MM.1S (cell line): ENCODE measurements around the gene BORCS6.

ENCODE experiments used
- DNase-seq: peaks from one replicate; pipeline ENCODE4 v3.0.0-alpha.2; 2015
- H2AFZ ChIP-seq: fragments of 300-600 bp; sonication (generic); 2 replicates; pipeline ENCODE4 v1.6.0; 2016; ENCODE audit warnings: antibody characterized with exemption, low read length
- H3F3A ChIP-seq: fragments of 300-600 bp; sonication (generic); 2 replicates; pipeline ENCODE4 v1.6.1; 2016; ENCODE audit warnings: mild to moderate bottlenecking, antibody characterized with exemption, low read length, moderate library complexity, mixed read lengths; ENCODE audit not compliant: insufficient read depth
- H3K27ac ChIP-seq: fragments of 300-600 bp; sonication (generic); 2 replicates; pipeline ENCODE4 v1.5.1; 2016; ENCODE audit warnings: mild to moderate bottlenecking, low read length
- H3K27me3 ChIP-seq: fragments of 300-600 bp; sonication (generic); replicated peaks from 2 replicates; pipeline ENCODE4 v1.6.0; 2016; ENCODE audit warnings: low read length; ENCODE audit not compliant: insufficient read depth
- H3K36me3 ChIP-seq: fragments of 300-600 bp; sonication (generic); replicated peaks from 2 replicates; pipeline ENCODE4 v1.6.1; 2016; ENCODE audit warnings: mild to moderate bottlenecking, low read length, mixed read lengths; ENCODE audit not compliant: insufficient read depth
- H3K4me1 ChIP-seq: fragments of 300-600 bp; sonication (generic); 2 replicates; pipeline ENCODE4 v1.6.1; 2016; ENCODE audit warnings: low read length, mixed read lengths
- H3K4me2 ChIP-seq: fragments of 300-600 bp; sonication (generic); 2 replicates; pipeline ENCODE4 v1.6.0; 2016; ENCODE audit warnings: low read depth, low read length
- H3K4me3 ChIP-seq: fragments of 300-600 bp; sonication (generic); 2 replicates; pipeline ENCODE4 v1.5.1; 2016; ENCODE audit warnings: low read length, mixed read lengths
- H3K79me2 ChIP-seq: fragments of 300-600 bp; sonication (generic); 2 replicates; pipeline ENCODE4 v1.6.1; 2016; ENCODE audit warnings: mixed run types, low read length, mixed read lengths
- H3K9ac ChIP-seq: fragments of 300-600 bp; sonication (generic); 2 replicates; pipeline ENCODE4 v1.6.1; 2016; ENCODE audit warnings: low read length, mixed read lengths
- H3K9me2 ChIP-seq: fragments of 300-600 bp; sonication (generic); replicated peaks from 2 replicates; pipeline ENCODE4 v1.6.1; 2016; ENCODE audit warnings: mild to moderate bottlenecking, low read length, mixed read lengths; ENCODE audit not compliant: insufficient read depth
- H3K9me3 ChIP-seq: fragments of 300-600 bp; sonication (generic); replicated peaks from 2 replicates; pipeline ENCODE4 v1.6.1; 2016; ENCODE audit warnings: mild to moderate bottlenecking, low read length, mixed read lengths; ENCODE audit not compliant: insufficient read depth
- H4K20me1 ChIP-seq: fragments of 300-600 bp; sonication (generic); 2 replicates; pipeline ENCODE4 v1.6.1; 2016; ENCODE audit warnings: mild to moderate bottlenecking, low read length, moderate library complexity, mixed read lengths; ENCODE audit not compliant: insufficient read depth
- EZH2 ChIP-seq: fragments of 300-600 bp; sonication (generic); optimal IDR thresholded peaks from 2 replicates; pipeline ENCODE3; 2017; ENCODE audit warnings: low read depth, mild to moderate bottlenecking, antibody characterized with exemption, low read length, mixed read lengths
- EZH2phosphoT487 ChIP-seq: fragments of 300-600 bp; sonication (generic); IDR thresholded peaks from 2 replicates; pipeline ENCODE4 v1.6.1; 2018; ENCODE audit warnings: antibody characterized with exemption, low read length
- TF ChIP-seq, protein P1 (sequence below): fragments of 300-600 bp; sonication (generic); IDR thresholded peaks from 2 replicates; pipeline ENCODE4 v1.5.1; 2016; ENCODE audit warnings: antibody characterized with exemption, low read length, mixed read lengths

Gene BORCS6

DNA sequence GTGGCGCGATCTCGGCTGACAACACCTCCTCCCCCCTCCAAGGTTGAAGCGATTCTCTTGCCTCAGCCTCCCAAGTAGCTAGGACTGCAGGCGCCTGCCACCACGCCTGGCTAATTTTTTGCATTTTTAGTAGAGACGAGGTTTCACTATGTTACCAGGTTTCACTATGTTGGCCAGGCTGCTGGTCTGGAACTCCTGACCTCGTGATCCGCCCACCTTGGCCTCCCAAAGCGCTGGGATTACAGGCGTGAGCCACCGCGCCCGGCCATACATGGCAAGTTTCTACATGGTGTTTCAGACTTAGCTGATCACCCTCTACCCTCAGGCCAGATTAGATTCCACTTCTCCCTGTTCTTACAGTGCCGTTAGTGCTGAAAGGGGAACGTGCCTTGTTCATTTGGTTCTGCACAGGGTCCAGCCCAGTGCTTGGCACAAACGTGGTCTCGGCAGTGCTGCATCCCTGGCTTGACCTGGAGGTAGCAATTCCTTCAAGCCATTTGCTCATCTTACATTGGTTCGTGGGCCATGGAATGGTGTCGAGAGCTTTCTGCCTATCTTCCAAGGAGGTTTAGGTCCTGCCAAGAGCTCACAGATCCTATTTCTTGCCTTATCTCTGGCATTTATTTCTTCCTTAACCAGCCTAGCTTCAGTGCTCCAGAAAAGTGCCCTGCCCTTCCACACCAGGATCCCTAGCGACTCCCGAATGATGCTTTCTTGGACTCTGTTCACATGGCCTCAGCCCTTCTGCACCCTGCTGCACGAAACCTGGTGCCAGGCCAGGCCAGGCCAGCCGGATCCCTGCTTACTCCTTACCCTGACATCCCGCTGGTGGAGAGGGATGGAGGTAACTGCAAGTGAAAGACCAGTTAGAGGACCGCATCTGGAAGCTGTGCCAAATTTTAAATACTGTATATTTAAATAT is 35.2 kb upstream of the BORCS6 start:
- H3K9ac ChIP-seq = no peak overlapping the region
- H3K9me2 ChIP-seq = no peaks in the 10 kb centered on the region
- H3K4me1 ChIP-seq = peaks cover 5% of the 10 kb centered on the region; the same call in 1 of the 2 replicates
- H3K36me3 ChIP-seq = 0 out of 2 replicates have a peak, but pooled peaks cover 17% of the 10 kb centered on the region
- no peak overlapping the region for H3K27ac ChIP-seq
- DNase-seq = no peak
- no peak overlapping the region for H3K4me3 ChIP-seq
- H2AFZ ChIP-seq = no peak overlapping the region
- TF ChIP-seq EZH2 (no peak), EZH2phosphoT487 (no peak)
- TF ChIP-seq, protein P1, sequence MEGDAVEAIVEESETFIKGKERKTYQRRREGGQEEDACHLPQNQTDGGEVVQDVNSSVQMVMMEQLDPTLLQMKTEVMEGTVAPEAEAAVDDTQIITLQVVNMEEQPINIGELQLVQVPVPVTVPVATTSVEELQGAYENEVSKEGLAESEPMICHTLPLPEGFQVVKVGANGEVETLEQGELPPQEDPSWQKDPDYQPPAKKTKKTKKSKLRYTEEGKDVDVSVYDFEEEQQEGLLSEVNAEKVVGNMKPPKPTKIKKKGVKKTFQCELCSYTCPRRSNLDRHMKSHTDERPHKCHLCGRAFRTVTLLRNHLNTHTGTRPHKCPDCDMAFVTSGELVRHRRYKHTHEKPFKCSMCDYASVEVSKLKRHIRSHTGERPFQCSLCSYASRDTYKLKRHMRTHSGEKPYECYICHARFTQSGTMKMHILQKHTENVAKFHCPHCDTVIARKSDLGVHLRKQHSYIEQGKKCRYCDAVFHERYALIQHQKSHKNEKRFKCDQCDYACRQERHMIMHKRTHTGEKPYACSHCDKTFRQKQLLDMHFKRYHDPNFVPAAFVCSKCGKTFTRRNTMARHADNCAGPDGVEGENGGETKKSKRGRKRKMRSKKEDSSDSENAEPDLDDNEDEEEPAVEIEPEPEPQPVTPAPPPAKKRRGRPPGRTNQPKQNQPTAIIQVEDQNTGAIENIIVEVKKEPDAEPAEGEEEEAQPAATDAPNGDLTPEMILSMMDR = no peak
- H4K20me1 ChIP-seq = no peaks in the 10 kb centered on the region
- H3F3A ChIP-seq = peaks cover 38% of the 10 kb centered on the region
- no peaks in the 10 kb centered on the region for H3K9me3 ChIP-seq
- no peaks in the 10 kb centered on the region for H3K27me3 ChIP-seq
- no peaks in the 10 kb centered on the region for H3K79me2 ChIP-seq
- no peak overlapping the region for H3K4me2 ChIP-seq

DNA sequence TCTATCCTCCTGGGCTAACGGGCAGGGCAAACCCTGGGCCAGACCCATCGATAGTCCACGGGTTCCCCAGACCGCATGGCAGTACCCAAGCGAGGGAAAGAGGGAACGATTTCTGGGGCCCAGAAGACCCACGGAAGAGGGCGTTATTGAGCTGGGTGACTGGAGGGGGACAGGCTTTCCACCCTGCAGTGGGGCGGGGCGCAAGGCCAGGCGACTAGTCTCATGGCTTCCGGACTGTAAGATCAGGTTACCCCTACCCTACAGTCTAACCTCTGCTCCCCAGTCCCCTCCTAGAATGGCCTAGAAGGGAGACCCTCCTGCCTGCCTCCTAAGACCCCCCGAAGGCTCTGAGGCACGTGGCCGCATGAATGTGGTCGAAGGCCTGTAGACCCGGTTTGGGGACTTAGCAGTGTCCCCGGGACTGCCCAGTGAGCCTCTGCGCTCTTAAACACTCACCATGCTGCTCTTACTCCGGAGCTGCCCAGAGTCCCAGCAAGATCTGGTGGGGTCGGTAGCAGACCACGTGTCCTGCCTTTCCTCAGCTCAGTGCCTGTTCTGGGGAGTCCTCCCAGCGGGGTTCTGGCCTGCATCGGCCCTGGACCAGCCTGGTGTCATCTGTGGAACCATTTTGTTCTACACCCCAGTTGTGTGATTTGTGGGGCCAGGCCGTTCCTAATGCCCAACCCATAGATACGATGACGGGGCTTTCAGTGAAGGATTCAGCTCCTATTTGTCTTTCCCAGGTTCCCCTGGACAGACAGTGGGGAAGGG is 33.6 kb upstream of the BORCS6 start:
- DNase-seq = peak; percentile 58
- TF ChIP-seq, protein P1 = peak; percentile 17; the same call in 1 of the 2 replicates
- TF ChIP-seq EZH2 = no peak
- TF ChIP-seq EZH2phosphoT487 = no peak
- H3F3A ChIP-seq = peaks cover 41% of the 10 kb centered on the region

DNA sequence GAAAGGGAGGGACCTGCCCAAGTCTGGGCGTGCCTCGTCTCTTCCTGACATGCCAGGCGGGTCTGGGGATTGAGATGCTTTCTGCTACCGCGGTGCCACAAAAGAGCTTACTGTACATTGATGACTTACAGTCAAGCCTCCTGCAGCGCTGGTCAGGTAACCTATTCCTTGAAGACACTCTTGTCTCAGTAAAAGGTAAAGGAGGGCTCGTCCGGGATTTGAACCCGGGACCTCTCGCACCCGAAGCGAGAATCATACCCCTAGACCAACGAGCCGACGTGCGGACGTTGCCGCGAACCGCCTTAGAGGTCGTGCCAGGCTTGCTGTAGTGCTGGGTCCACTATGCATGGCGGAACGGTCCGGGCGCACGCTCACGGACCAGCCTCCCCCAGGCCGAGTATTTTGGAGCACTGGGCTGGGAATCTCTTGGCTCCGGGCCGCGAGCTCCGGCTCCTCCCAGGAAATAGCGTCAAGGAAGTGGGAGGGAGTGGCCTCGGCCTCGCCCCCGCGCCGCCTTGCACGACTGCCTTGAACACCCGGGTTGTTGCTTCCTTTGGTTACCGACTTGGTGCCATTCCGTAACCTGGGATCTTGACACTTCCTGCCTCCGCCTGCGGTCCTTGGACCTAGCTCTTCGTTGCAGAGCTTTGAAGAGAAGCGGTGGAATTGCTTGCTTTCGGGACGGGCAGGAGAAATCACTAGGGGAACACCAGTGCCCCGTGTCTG is 32.8 kb upstream of the BORCS6 start:
- no peaks in the 10 kb centered on the region for H3K9me3 ChIP-seq
- peaks cover 5% of the 10 kb centered on the region; the same call in 1 of the 2 replicates for H3K4me1 ChIP-seq
- TF ChIP-seq, protein P1 = no peak
- TF ChIP-seq EZH2 (no peak), EZH2phosphoT487 (no peak)
- no peaks in the 10 kb centered on the region for H3K27me3 ChIP-seq
- peak overlapping the region; percentile 65 for H2AFZ ChIP-seq
- peak overlapping the region; percentile 72 for H3K4me3 ChIP-seq
- H3K4me2 ChIP-seq = peak overlapping the region; percentile 76
- peak overlapping the region; percentile 95 for H3K27ac ChIP-seq
- H3K36me3 ChIP-seq = 0 out of 2 replicates have a peak, but pooled peaks cover 8% of the 10 kb centered on the region
- H3K9ac ChIP-seq = peak overlapping the region; percentile 75
- no peaks in the 10 kb centered on the region for H4K20me1 ChIP-seq
- no peaks in the 10 kb centered on the region for H3K9me2 ChIP-seq
- H3K79me2 ChIP-seq = no peaks in the 10 kb centered on the region
- H3F3A ChIP-seq = peaks cover 43% of the 10 kb centered on the region
- peak; percentile 89 for DNase-seq

More for the DNA sequence above, 33.6 kb upstream of the BORCS6 start:
- Histone ChIP-seq H3K9me2 (no peaks in the 10 kb centered on the region), H4K20me1 (no peaks in the 10 kb centered on the region), H3K4me2 (peak overlapping the region; percentile 76), H3K27ac (peak overlapping the region; percentile 95), H3K4me1 (peaks cover 5% of the 10 kb centered on the region; the same call in 1 of the 2 replicates), H3K9me3 (no peaks in the 10 kb centered on the region), H3K9ac (peak overlapping the region; percentile 75), H3K27me3 (no peaks in the 10 kb centered on the region), H3K4me3 (peak overlapping the region; percentile 72), H2AFZ (peak overlapping the region; percentile 65), H3K36me3 (0 out of 2 replicates have a peak, but pooled peaks cover 12% of the 10 kb centered on the region), H3K79me2 (no peaks in the 10 kb centered on the region)
